HEK293 (cell line): ENCODE data around the gene PABPC4L.

Experiments used
- CTCF ChIA-PET: fragments of 350-600 bp; formaldehyde crosslinking; extraction: SDS; loops from one replicate; lab custom pipeline; 2021; ENCODE audit warnings: antibody characterized with exemption; lab: Yijun Ruan, JAX
- POLR2A ChIA-PET: fragments of 300-600 bp; formaldehyde crosslinking; extraction: SDS; loops from one replicate; lab custom pipeline; 2020; ENCODE audit warnings: antibody characterized with exemption, inconsistent platforms; lab: Yijun Ruan, JAX
- H3K27ac ChIP-seq: fragments of 200-500 bp; sonication (Bioruptor generic); 2 replicates; pipeline ENCODE4 v1.5.1; 2014; ENCODE audit warnings: low read depth, low read length, control low read depth, inconsistent platforms; ENCODE audit errors: extremely low read depth
- H3K36me3 ChIP-seq, 2 experiments: fragments of 200-500 bp in 1 of 2; sonication (Bioruptor generic) in 1 of 2; 1 replicate in 1 of 2; 2 replicates in 1 of 2; pipeline ENCODE4 v1.5.1; 2014 to 2017; ENCODE audit warnings: inconsistent platforms in 2 of 2, low read length in 2 of 2; ENCODE audit not compliant: control insufficient read depth in 2 of 2, insufficient read depth in 1 of 2
- H3K4me1 ChIP-seq: fragments of 200-500 bp; sonication (Bioruptor generic); 2 replicates; pipeline ENCODE4 v1.5.1; 2014; ENCODE audit warnings: mild to moderate bottlenecking, low read length, inconsistent platforms; ENCODE audit not compliant: control insufficient read depth, insufficient read depth
- H3K4me3 ChIP-seq: 2 replicates; pipeline ENCODE4 v1.5.1; 2011; ENCODE audit warnings: low read depth, mild to moderate bottlenecking, control low read depth, low read length, moderate library complexity
- H3K9me3 ChIP-seq: fragments of 200-500 bp; sonication (Bioruptor generic); 2 replicates; pipeline ENCODE4 v1.5.1; 2014; ENCODE audit warnings: low read depth, low read length, inconsistent platforms; ENCODE audit not compliant: control insufficient read depth, insufficient read depth
- MZF1 ChIP-seq: fragments of 450-650 bp; formaldehyde crosslinking; IDR thresholded peaks from 2 replicates; pipeline ENCODE4 v1.5.1; 2017; ENCODE audit warnings: missing biosample characterization, missing genetic modification characterization, borderline replicate concordance
- TCF7L2 ChIP-seq: IDR thresholded peaks from 2 replicates; pipeline ENCODE4 v1.6.1; 2011; ENCODE audit warnings: low read depth, mild to moderate bottlenecking, inconsistent platforms, low read length, moderate library complexity, borderline replicate concordance
- ZBTB7A ChIP-seq: fragments of 450-650 bp; formaldehyde crosslinking; IDR thresholded peaks from 2 replicates; pipeline ENCODE4 v1.5.1; 2016; ENCODE audit warnings: low read depth, missing biosample characterization, missing genetic modification characterization
- ZFP41 ChIP-seq: fragments of 450-650 bp; formaldehyde crosslinking; IDR thresholded peaks from 2 replicates; pipeline ENCODE4 v1.5.1; 2016; ENCODE audit warnings: missing biosample characterization, missing genetic modification characterization, borderline replicate concordance
- ZNF148 ChIP-seq: fragments of 450-650 bp; formaldehyde crosslinking; IDR thresholded peaks from 2 replicates; pipeline ENCODE4 v1.5.0; 2017; ENCODE audit warnings: missing biosample characterization, missing genetic modification characterization, borderline replicate concordance
- ZNF19 ChIP-seq: fragments of 450-650 bp; formaldehyde crosslinking; IDR thresholded peaks from 2 replicates; pipeline ENCODE4; 2016; ENCODE audit warnings: missing biosample characterization, missing genetic modification characterization, low read depth
- ZNF211 ChIP-seq: fragments of 450-650 bp; formaldehyde crosslinking; IDR thresholded peaks from 2 replicates; pipeline ENCODE4 v1.5.1; 2016; ENCODE audit warnings: low read depth, missing biosample characterization, missing genetic modification characterization
- ZNF26 ChIP-seq: fragments of 450-650 bp; formaldehyde crosslinking; IDR thresholded peaks from 2 replicates; pipeline ENCODE4 v1.5.1; 2016; ENCODE audit warnings: missing biosample characterization, missing genetic modification characterization
- ZNF350 ChIP-seq: fragments of 450-650 bp; formaldehyde crosslinking; IDR thresholded peaks from 2 replicates; pipeline ENCODE4 v1.5.0; 2017; ENCODE audit warnings: missing biosample characterization, mild to moderate bottlenecking, missing genetic modification characterization
- ZNF426 ChIP-seq: fragments of 450-650 bp; formaldehyde crosslinking; IDR thresholded peaks from 2 replicates; pipeline ENCODE4 v1.5.1; 2017; ENCODE audit warnings: missing biosample characterization, missing genetic modification characterization, mild to moderate bottlenecking, inconsistent platforms, moderate library complexity
- ZNF510 ChIP-seq: fragments of 450-650 bp; formaldehyde crosslinking; IDR thresholded peaks from 2 replicates; pipeline ENCODE4 v1.5.1; 2018; ENCODE audit warnings: mild to moderate bottlenecking, missing genetic modification characterization, missing biosample characterization; ENCODE audit not compliant: insufficient replicate concordance
- ZNF513 ChIP-seq: fragments of 450-650 bp; IDR thresholded peaks from 2 replicates; pipeline ENCODE4 v1.5.1; 2018; ENCODE audit warnings: missing biosample characterization, missing genetic modification characterization
- ZNF600 ChIP-seq: fragments of 450-650 bp; formaldehyde crosslinking; IDR thresholded peaks from 2 replicates; pipeline ENCODE4 v1.5.1; 2016; ENCODE audit warnings: missing biosample characterization, missing genetic modification characterization
- ZNF623 ChIP-seq: fragments of 450-650 bp; formaldehyde crosslinking; IDR thresholded peaks from 2 replicates; pipeline ENCODE4 v1.5.1; 2016; ENCODE audit warnings: missing biosample characterization, missing genetic modification characterization
- ZNF629 ChIP-seq: fragments of 450-650 bp; formaldehyde crosslinking; IDR thresholded peaks from 2 replicates; pipeline ENCODE4 v1.5.1; 2017; ENCODE audit warnings: missing biosample characterization, missing genetic modification characterization
- ZNF707 ChIP-seq: fragments of 450-650 bp; formaldehyde crosslinking; IDR thresholded peaks from 2 replicates; pipeline ENCODE4 v1.5.1; 2016; ENCODE audit warnings: missing biosample characterization, missing genetic modification characterization
- ZNF76 ChIP-seq: fragments of 450-650 bp; formaldehyde crosslinking; IDR thresholded peaks from 2 replicates; pipeline ENCODE4; 2016; ENCODE audit warnings: low read depth, missing biosample characterization, missing genetic modification characterization, borderline replicate concordance
- ZNF785 ChIP-seq: fragments of 450-650 bp; formaldehyde crosslinking; IDR thresholded peaks from 2 replicates; pipeline ENCODE4 v1.5.1; 2016; ENCODE audit warnings: missing biosample characterization, missing genetic modification characterization
- ZSCAN18 ChIP-seq: fragments of 450-650 bp; formaldehyde crosslinking; IDR thresholded peaks from 2 replicates; pipeline ENCODE4 v1.5.1; 2016; ENCODE audit warnings: missing biosample characterization, missing genetic modification characterization
- ZXDB ChIP-seq: fragments of 450-650 bp; formaldehyde crosslinking; IDR thresholded peaks from 2 replicates; pipeline ENCODE4 v1.5.1; 2016; ENCODE audit warnings: missing biosample characterization, missing genetic modification characterization
- TF ChIP-seq, protein P1 (sequence below): fragments of 450-650 bp; formaldehyde crosslinking; IDR thresholded peaks from 2 replicates; pipeline ENCODE4 v1.5.1; 2016; ENCODE audit warnings: missing biosample characterization, missing genetic modification characterization, low read depth

The PABPC4L gene

DNA sequence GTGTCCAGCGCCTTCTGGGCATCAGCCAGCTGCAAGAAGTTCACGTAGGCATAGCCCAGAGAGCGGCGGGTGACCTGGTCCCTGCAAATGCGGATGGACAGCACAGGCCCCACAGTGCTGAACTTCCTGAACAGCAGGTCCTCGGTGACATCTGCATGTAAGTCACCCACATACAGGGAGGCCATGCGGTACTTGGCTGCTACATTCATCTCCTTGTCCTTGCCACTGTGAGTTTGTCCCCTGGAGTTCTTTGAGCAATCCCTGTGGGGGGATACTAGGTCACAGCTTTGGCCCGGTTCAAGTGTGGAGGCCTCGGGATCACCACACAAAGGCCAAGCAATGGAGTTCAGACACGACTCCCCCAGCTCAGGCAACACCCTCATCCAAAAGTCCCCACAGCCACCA, 776 bp downstream of the PABPC4L start:
- POLR2A ChIA-PET, result no interaction called here
- CTCF ChIA-PET, result no interaction called here
- Histone ChIP-seq H3K4me1 (no peaks in the 10 kb centered on the region; the same call in 1 of the 2 replicates), H3K4me3 (peak overlapping the region; percentile 41), H3K36me3 (peaks cover 0 to 4% of the 10 kb centered on the region in 2 experiments; a peak in 1 of 3 replicates), H3K27ac (no peak overlapping the region)
- no peak for TF ChIP-seq ZNF148 (tag by site-specific recombination)
- TF ChIP-seq ZNF350 (tag by site-specific recombination), result no peak
- no peak for TF ChIP-seq ZNF426 (tag by site-specific recombination)
- TF ChIP-seq ZNF707, result no peak
- no peak for TF ChIP-seq ZNF513
- no peak for TF ChIP-seq ZNF76 (tag by site-specific recombination)
- no peak for TF ChIP-seq ZNF623 (tag by site-specific recombination)
- TF ChIP-seq ZNF629 (tag by site-specific recombination), result no peak
- no peak for TF ChIP-seq MZF1 (tag by site-specific recombination)
- TF ChIP-seq ZBTB7A, result no peak
- TF ChIP-seq ZNF785 (tag by site-specific recombination), result no peak
- TF ChIP-seq ZNF600 (tag by site-specific recombination), result no peak
- no peak for TF ChIP-seq ZNF510 (tag by site-specific recombination)
- TF ChIP-seq, all 188 proteins: peak for 0
- H3K9me3 ChIP-seq, result no peaks in the 10 kb centered on the region

DNA sequence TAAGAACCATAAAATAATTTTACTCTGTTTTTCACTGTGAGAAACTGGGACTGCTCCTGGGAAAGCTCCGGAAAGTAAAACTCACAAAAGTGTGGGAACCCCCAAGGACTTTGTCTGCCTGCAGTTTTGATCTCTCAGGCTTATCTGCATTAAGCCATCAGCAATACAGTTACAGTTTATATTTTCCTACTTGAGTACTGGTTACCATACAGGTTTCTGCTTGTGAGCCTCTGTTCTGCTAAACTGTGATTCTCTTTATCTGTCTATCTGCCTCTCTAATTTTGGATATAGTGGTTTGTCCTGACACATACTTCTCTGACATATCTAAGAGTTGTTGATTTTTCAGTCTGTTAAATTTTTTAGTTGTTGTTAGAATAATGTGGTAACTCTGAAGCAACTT, 11.6 kb downstream of the PABPC4L start:
- Histone ChIP-seq H3K4me3 (no peak overlapping the region), H3K27ac (no peak overlapping the region), H3K4me1 (no peaks in the 10 kb centered on the region), H3K36me3 (no peaks in the 10 kb centered on the region), H3K9me3 (no peaks in the 10 kb centered on the region)
- ChIA-PET CTCF (no interaction called here), POLR2A (no interaction called here)
- TF ChIP-seq ZXDB, result no peak

- Histone ChIP-seq H3K9me3 (no peaks in the 10 kb centered on the region), H3K4me1 (no peaks in the 10 kb centered on the region), H3K27ac (no peak overlapping the region), H3K4me3 (no peak overlapping the region), H3K36me3 (no peaks in the 10 kb centered on the region)
- ChIA-PET POLR2A (no interaction called here), CTCF (no interaction called here)
- TF ChIP-seq ZFP41 (tag by site-specific recombination) (no peak), ZNF211 (tag by site-specific recombination) (no peak), ZSCAN18 (tag by site-specific recombination) (no peak), TCF7L2 (no peak), ZNF26 (tag by site-specific recombination) (no peak), ZNF19 (tag by site-specific recombination) (no peak), ZBTB7A (no peak)
- TF ChIP-seq, protein P1, sequence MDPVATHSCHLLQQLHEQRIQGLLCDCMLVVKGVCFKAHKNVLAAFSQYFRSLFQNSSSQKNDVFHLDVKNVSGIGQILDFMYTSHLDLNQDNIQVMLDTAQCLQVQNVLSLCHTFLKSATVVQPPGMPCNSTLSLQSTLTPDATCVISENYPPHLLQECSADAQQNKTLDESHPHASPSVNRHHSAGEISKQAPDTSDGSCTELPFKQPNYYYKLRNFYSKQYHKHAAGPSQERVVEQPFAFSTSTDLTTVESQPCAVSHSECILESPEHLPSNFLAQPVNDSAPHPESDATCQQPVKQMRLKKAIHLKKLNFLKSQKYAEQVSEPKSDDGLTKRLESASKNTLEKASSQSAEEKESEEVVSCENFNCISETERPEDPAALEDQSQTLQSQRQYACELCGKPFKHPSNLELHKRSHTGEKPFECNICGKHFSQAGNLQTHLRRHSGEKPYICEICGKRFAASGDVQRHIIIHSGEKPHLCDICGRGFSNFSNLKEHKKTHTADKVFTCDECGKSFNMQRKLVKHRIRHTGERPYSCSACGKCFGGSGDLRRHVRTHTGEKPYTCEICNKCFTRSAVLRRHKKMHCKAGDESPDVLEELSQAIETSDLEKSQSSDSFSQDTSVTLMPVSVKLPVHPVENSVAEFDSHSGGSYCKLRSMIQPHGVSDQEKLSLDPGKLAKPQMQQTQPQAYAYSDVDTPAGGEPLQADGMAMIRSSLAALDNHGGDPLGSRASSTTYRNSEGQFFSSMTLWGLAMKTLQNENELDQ, result no peak
Measured at GRCh38 chr4:134189480-134189879, 12.1 kb downstream of the PABPC4L start.
